GM23338 (cell line): Measurements from ENCODE around the gene SEPTIN7. TPM values are rescaled to one million over a fixed set of nuclear protein-coding genes. Genes with fewer than 3 reads are reported as not detected.

Experiments used
- ATAC-seq: fragments of 200-7000 bp; cut with Tn5 transposase; 3 replicates; pipeline ENCODE4 v1.9.1; 2020
- DNase-seq: peaks from one replicate; pipeline ENCODE4 v3.0.0-alpha.2; 2015; ENCODE audit warnings: low spot score
- H2AFZ ChIP-seq: fragments of 200-600 bp; sonication (generic); 2 replicates; pipeline ENCODE4 v1.8.0; 2016; ENCODE audit warnings: antibody characterized with exemption, mild to moderate bottlenecking, moderate library complexity
- H3F3A ChIP-seq: fragments of 200-600 bp; sonication (generic); replicated peaks from 2 replicates; pipeline ENCODE4 v1.8.0; 2017; ENCODE audit warnings: antibody characterized with exemption, mixed run types, low read depth
- H3K27ac ChIP-seq: fragments of 200-600 bp; sonication (generic); 2 replicates; pipeline ENCODE4 v1.6.1; 2016; ENCODE audit warnings: low read depth
- H3K27me3 ChIP-seq: fragments of 200-600 bp; sonication (generic); 2 replicates; pipeline ENCODE4 v1.8.0; 2016; ENCODE audit warnings: mild to moderate bottlenecking, mixed run types, moderate library complexity; ENCODE audit not compliant: insufficient read depth
- H3K36me3 ChIP-seq: fragments of 200-600 bp; sonication (generic); 2 replicates; pipeline ENCODE4 v1.8.0; 2016; ENCODE audit warnings: mild to moderate bottlenecking; ENCODE audit not compliant: insufficient read depth
- H3K4me1 ChIP-seq: fragments of 200-600 bp; sonication (generic); 2 replicates; pipeline ENCODE4 v1.8.0; 2016; ENCODE audit warnings: mild to moderate bottlenecking, moderate library complexity; ENCODE audit not compliant: insufficient read depth
- H3K4me2 ChIP-seq: fragments of 200-600 bp; sonication (generic); 2 replicates; pipeline ENCODE4 v1.7.1; 2017; ENCODE audit warnings: mixed run types
- H3K4me3 ChIP-seq: fragments of 200-600 bp; sonication (generic); 2 replicates; pipeline ENCODE4 v1.6.1; 2016; ENCODE audit warnings: mixed run types
- H3K79me2 ChIP-seq: fragments of 200-600 bp; sonication (generic); replicated peaks from 2 replicates; pipeline ENCODE4 v1.8.0; 2017; ENCODE audit warnings: mild to moderate bottlenecking; ENCODE audit not compliant: insufficient read depth
- H3K9me2 ChIP-seq: fragments of 200-600 bp; sonication (generic); 2 replicates; pipeline ENCODE4 v1.8.0; 2017; ENCODE audit not compliant: insufficient read depth
- H4K20me1 ChIP-seq: fragments of 200-600 bp; sonication (generic); replicated peaks from 2 replicates; pipeline ENCODE4 v1.8.0; 2017; ENCODE audit warnings: mild to moderate bottlenecking; ENCODE audit not compliant: insufficient read depth
- H3K27ac Mint-ChIP-seq: 2 replicates; pipeline ENCODE4 v1.8.0; 2020; ENCODE audit warnings: inconsistent platforms, mild to moderate bottlenecking, moderate library complexity, mixed read lengths
- H3K27me3 Mint-ChIP-seq: 3 replicates; pipeline ENCODE4 v1.8.0; 2022; ENCODE audit warnings: low read depth, mild to moderate bottlenecking, moderate library complexity, mixed read lengths, inconsistent platforms; ENCODE audit not compliant: insufficient read depth, poor library complexity
- H3K36me3 Mint-ChIP-seq: 3 replicates; pipeline ENCODE4 v1.8.0; 2021; ENCODE audit warnings: low read depth, mild to moderate bottlenecking, inconsistent platforms, moderate library complexity, mixed read lengths
- H3K4me1 Mint-ChIP-seq: 3 replicates; pipeline ENCODE4 v1.8.0; 2020; ENCODE audit warnings: mild to moderate bottlenecking, inconsistent platforms, mixed read lengths
- H3K4me3 Mint-ChIP-seq: 3 replicates; pipeline ENCODE4 v1.8.0; 2021; ENCODE audit warnings: moderate library complexity, mild to moderate bottlenecking, inconsistent platforms, mixed read lengths
- H3K9me3 Mint-ChIP-seq: 3 replicates; pipeline ENCODE4 v1.8.0; 2020; ENCODE audit warnings: moderate library complexity, mild to moderate bottlenecking, inconsistent platforms, mixed read lengths
- CREB1 ChIP-seq: fragments of 250-450 bp; sonication (Bioruptor Pico); IDR thresholded peaks from 2 replicates; pipeline ENCODE4 v1.5.0; 2020; ENCODE audit warnings: low read depth, mild to moderate bottlenecking, moderate library complexity
- EZH2 ChIP-seq: fragments of 200-600 bp; sonication (generic); IDR thresholded peaks from one replicate; pipeline ENCODE4 v1.8.0; 2017; ENCODE audit warnings: antibody characterized with exemption, mild to moderate bottlenecking, low read depth; ENCODE audit not compliant: unreplicated experiment
- EZH2phosphoT487 ChIP-seq: fragments of 200-600 bp; sonication (generic); IDR thresholded peaks from one replicate; pipeline ENCODE4 v1.8.1; 2018; ENCODE audit warnings: antibody characterized with exemption; ENCODE audit not compliant: unreplicated experiment
- JUNB ChIP-seq: IDR thresholded peaks from one replicate; pipeline ENCODE4 v1.6.1; 2016; ENCODE audit warnings: antibody characterized with exemption; ENCODE audit not compliant: unreplicated experiment
- REST ChIP-seq: IDR thresholded peaks from one replicate; pipeline ENCODE4 v1.6.1; 2018; ENCODE audit warnings: antibody characterized with exemption; ENCODE audit not compliant: unreplicated experiment
- STAT1 ChIP-seq: IDR thresholded peaks from one replicate; pipeline ENCODE4 v1.6.1; 2016; ENCODE audit warnings: antibody characterized with exemption; ENCODE audit not compliant: unreplicated experiment
- ZNF114 ChIP-seq: fragments of 250-450 bp; sonication (Bioruptor Pico); IDR thresholded peaks from 2 replicates; pipeline ENCODE4 v1.5.0; 2020; ENCODE audit warnings: mild to moderate bottlenecking, moderate library complexity
- polyA plus RNA-seq: library from polyadenylated mRNA; unstranded; fragments of >200 nt; fragmentation: Nextera tagmentation; extraction: Ambion mirVana; gene quantifications from 2 replicates; pipeline ENCODE4 v1.2.1, GENCODE V29; 2016
- total RNA-seq: library from RNA; depleted of rRNA; stranded (reverse); fragments of >200 nt; shearing (Covaris generic); gene quantifications from 2 replicates; pipeline ENCODE4 v1.2.3, GENCODE V29; 2014
- TF ChIP-seq, protein P1 (sequence below): IDR thresholded peaks from 2 replicates; pipeline ENCODE4 v1.6.1; 2016; ENCODE audit warnings: antibody characterized with exemption
- TF ChIP-seq, protein P2 (sequence below), 2 experiments: fragments of 200-600 bp in 1 of 2; sonication (generic) in 1 of 2; conservative IDR thresholded peaks; 2 replicates each; pipeline versions ENCODE4 v1.5.1 to v1.6.1; 2016 to 2017; ENCODE audit warnings: antibody characterized with exemption in 2 of 2, low read depth in 2 of 2, mild to moderate bottlenecking in 2 of 2, moderate library complexity in 1 of 2

SEPTIN7 gene
- total and polyA plus RNA-seq, 2 experiments from 2014 or later = 210 to 499 TPM

GRCh38 chr7:35787925-35788324 is 12.9 kb upstream of the SEPTIN7 start (continued):
- TF ChIP-seq REST = no peak
- no peak for TF ChIP-seq ZNF114 (CRISPR knock-in tag)
- no peak for TF ChIP-seq EZH2phosphoT487
- no peak for TF ChIP-seq CREB1
- TF ChIP-seq EZH2 = no peak
- no peak for TF ChIP-seq STAT1
- TF ChIP-seq, protein P1, sequence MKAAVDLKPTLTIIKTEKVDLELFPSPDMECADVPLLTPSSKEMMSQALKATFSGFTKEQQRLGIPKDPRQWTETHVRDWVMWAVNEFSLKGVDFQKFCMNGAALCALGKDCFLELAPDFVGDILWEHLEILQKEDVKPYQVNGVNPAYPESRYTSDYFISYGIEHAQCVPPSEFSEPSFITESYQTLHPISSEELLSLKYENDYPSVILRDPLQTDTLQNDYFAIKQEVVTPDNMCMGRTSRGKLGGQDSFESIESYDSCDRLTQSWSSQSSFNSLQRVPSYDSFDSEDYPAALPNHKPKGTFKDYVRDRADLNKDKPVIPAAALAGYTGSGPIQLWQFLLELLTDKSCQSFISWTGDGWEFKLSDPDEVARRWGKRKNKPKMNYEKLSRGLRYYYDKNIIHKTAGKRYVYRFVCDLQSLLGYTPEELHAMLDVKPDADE = no peak
- TF ChIP-seq, protein P2, sequence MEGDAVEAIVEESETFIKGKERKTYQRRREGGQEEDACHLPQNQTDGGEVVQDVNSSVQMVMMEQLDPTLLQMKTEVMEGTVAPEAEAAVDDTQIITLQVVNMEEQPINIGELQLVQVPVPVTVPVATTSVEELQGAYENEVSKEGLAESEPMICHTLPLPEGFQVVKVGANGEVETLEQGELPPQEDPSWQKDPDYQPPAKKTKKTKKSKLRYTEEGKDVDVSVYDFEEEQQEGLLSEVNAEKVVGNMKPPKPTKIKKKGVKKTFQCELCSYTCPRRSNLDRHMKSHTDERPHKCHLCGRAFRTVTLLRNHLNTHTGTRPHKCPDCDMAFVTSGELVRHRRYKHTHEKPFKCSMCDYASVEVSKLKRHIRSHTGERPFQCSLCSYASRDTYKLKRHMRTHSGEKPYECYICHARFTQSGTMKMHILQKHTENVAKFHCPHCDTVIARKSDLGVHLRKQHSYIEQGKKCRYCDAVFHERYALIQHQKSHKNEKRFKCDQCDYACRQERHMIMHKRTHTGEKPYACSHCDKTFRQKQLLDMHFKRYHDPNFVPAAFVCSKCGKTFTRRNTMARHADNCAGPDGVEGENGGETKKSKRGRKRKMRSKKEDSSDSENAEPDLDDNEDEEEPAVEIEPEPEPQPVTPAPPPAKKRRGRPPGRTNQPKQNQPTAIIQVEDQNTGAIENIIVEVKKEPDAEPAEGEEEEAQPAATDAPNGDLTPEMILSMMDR (conservative IDR thresholded peaks at IDR 0.05; ENCODE audit: low read depth in 2 of 2) = no peak

DNA sequence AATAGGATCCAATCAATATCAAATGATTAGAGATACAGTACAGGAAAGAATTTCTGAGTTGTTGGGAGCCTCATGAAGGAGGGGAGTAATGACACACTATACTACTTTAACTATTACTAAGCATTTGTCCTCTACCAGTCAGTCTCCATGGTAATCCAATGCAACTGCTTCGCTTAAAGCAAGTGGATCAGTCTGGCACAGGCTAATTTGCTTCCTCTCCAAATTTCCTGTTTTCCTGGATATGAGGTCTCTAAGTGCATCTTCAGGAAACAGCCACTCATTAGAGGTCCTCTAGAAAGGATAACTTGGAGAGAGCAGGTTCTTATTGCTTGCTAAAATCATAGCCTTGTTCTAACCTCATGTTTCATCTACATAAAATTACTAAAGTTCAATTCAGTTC is 8.4 kb upstream of the SEPTIN7 start:
- Mint-ChIP-seq H3K27me3 (peaks cover 5% of the 10 kb centered on the region), H3K4me3 (no peak overlapping the region), H3K9me3 (peaks cover 19% of the 10 kb centered on the region), H3K27ac (no peak overlapping the region), H3K36me3 (peaks cover 10% of the 10 kb centered on the region; the same call in 2 of the 3 replicates), H3K4me1 (peaks cover 14% of the 10 kb centered on the region)
- H3K4me1 ChIP-seq = no peaks in the 10 kb centered on the region; the same call in 1 of the 2 replicates
- no peaks in the 10 kb centered on the region for H3K27me3 ChIP-seq
- no peaks in the 10 kb centered on the region for H3K36me3 ChIP-seq
- H3K9me2 ChIP-seq = no peaks in the 10 kb centered on the region
- no peaks in the 10 kb centered on the region for H3K79me2 ChIP-seq
- DNase-seq (no peak), ATAC-seq (no peak)
- H2AFZ ChIP-seq = no peak overlapping the region
- H3K4me2 ChIP-seq = no peak overlapping the region
- H3F3A ChIP-seq = no peaks in the 10 kb centered on the region
- no peak overlapping the region for H3K4me3 ChIP-seq
- no peaks in the 10 kb centered on the region for H4K20me1 ChIP-seq
- TF ChIP-seq JUNB (no peak), CREB1 (no peak)
- H3K27ac ChIP-seq = no peak overlapping the region
